Activated naive CD8-positive, alpha-beta T cell treated with anti-CD3 and anti-CD28 coated beads, Interleukin-2, amount 10 ng/mL, durations not matched to agents 7 days and 5 days (primary cell): ENCODE data around the gene CDKL4. TPM values are rescaled to one million over a fixed set of nuclear protein-coding genes. Genes with fewer than 3 reads are reported as not detected.
A peak's percentile ranks its signal among the peaks of the same experiment; 100 is the strongest.
"Not testable (repeated sequence)": the region's sequence is repeated elsewhere in the genome, so short reads cannot be mapped to it uniquely, and the experiment has no call there.

Experiments
- ATAC-seq: fragments of 150-1000 bp; cut with Tn5 transposase; one replicate; pipeline ENCODE4 v1.10.0; 2021; ENCODE audit warnings: low read depth, moderate library complexity
- POLR2A ChIA-PET: fragments of 350-600 bp; sonication (Branson Sonifier 250); formaldehyde crosslinking; loops from one replicate; lab custom pipeline; 2021; ENCODE audit warnings: antibody characterized with exemption; lab: Charles Lee
- DNase-seq: peaks from one replicate; pipeline ENCODE4 v3.0.0; 2021
- H3K27ac Mint-ChIP-seq: one replicate; pipeline ENCODE4 v1.8.0; 2022; ENCODE audit warnings: mild to moderate bottlenecking, mixed read lengths
- H3K27me3 Mint-ChIP-seq: one replicate; pipeline ENCODE4 v1.8.0; 2022; ENCODE audit warnings: mild to moderate bottlenecking, moderate library complexity, mixed read lengths
- H3K36me3 Mint-ChIP-seq: one replicate; pipeline ENCODE4 v1.8.0; 2021; ENCODE audit warnings: mild to moderate bottlenecking, mixed read lengths
- H3K4me1 Mint-ChIP-seq: one replicate; pipeline ENCODE4 v1.8.0; 2021; ENCODE audit warnings: mixed read lengths
- H3K4me3 Mint-ChIP-seq: one replicate; pipeline ENCODE4 v1.8.0; 2022; ENCODE audit warnings: mild to moderate bottlenecking, moderate library complexity, mixed read lengths
- H3K9me3 Mint-ChIP-seq: one replicate; pipeline ENCODE4 v1.8.0; 2021; ENCODE audit warnings: mixed read lengths
- total RNA-seq, 2 experiments: library from RNA; stranded (reverse); gene quantifications; one replicate each; pipeline ENCODE4 v1.2.3, GENCODE V29; 2021

CDKL4 gene
- total RNA-seq, 2 experiments from 2014 or later = 0.50 to 1.2 TPM

- POLR2A ChIA-PET = no interaction called here
- ATAC-seq (no peak), DNase-seq (no peak)
- Mint-ChIP-seq H3K4me3 (no peak overlapping the region), H3K27me3 (peaks cover 8% of the 10 kb centered on the region), H3K4me1 (peaks cover 3% of the 10 kb centered on the region), H3K36me3 (peaks cover 10% of the 10 kb centered on the region), H3K9me3 (peaks cover 5% of the 10 kb centered on the region), H3K27ac (no peak overlapping the region)
These were observed 84.5 kb downstream of the CDKL4 start for GRCh38 chr2:39159283-39159682.

GRCh38 chr2:39158351-39158750 is 85.4 kb downstream of the CDKL4 start:
- no peak for DNase-seq
- ATAC-seq = no peak
- Mint-ChIP-seq H3K4me1 (peaks cover 3% of the 10 kb centered on the region), H3K4me3 (no peak overlapping the region), H3K27me3 (peaks cover 8% of the 10 kb centered on the region), H3K9me3 (peaks cover 5% of the 10 kb centered on the region), H3K27ac (no peak overlapping the region), H3K36me3 (peaks cover 4% of the 10 kb centered on the region)
- POLR2A ChIA-PET = no interaction called here

- peaks cover 6% of the 10 kb centered on the region for H3K27me3 Mint-ChIP-seq
- H3K27ac Mint-ChIP-seq = no peak overlapping the region
- no peak overlapping the region for H3K4me3 Mint-ChIP-seq
- H3K36me3 Mint-ChIP-seq = peaks cover 4% of the 10 kb centered on the region
- POLR2A ChIA-PET = no interaction called here
- H3K4me1 Mint-ChIP-seq = peaks cover 3% of the 10 kb centered on the region
- DNase-seq (no peak), ATAC-seq (no peak)
- H3K9me3 Mint-ChIP-seq = peaks cover 5% of the 10 kb centered on the region
These were observed 86.9 kb downstream of the CDKL4 start for GRCh38 chr2:39156846-39157245.

GRCh38 chr2:39156107-39156506 is 87.7 kb downstream of the CDKL4 start:
- H3K27ac Mint-ChIP-seq = no peak overlapping the region
- peaks cover 3% of the 10 kb centered on the region for H3K27me3 Mint-ChIP-seq
- ATAC-seq (no peak), DNase-seq (no peak)
- peaks cover 4% of the 10 kb centered on the region for H3K36me3 Mint-ChIP-seq
- no peak overlapping the region for H3K4me3 Mint-ChIP-seq
- peaks cover 5% of the 10 kb centered on the region for H3K9me3 Mint-ChIP-seq
- peaks cover 3% of the 10 kb centered on the region for H3K4me1 Mint-ChIP-seq
- POLR2A ChIA-PET = no interaction called here

GRCh38 chr2:39155573-39155972 is 88.2 kb downstream of the CDKL4 start:
- ATAC-seq, H3K4me1 Mint-ChIP-seq, H3K27me3 Mint-ChIP-seq, H3K4me3 Mint-ChIP-seq, H3K9me3 Mint-ChIP-seq, POLR2A ChIA-PET, H3K27ac Mint-ChIP-seq, H3K36me3 Mint-ChIP-seq, DNase-seq: not testable (repeated sequence)

GRCh38 chr2:39154944-39155343 is 88.8 kb downstream of the CDKL4 start:
- Mint-ChIP-seq H3K36me3 (peaks cover 8% of the 10 kb centered on the region), H3K4me1 (peaks cover 8% of the 10 kb centered on the region), H3K4me3 (no peak overlapping the region), H3K9me3 (peaks cover 5% of the 10 kb centered on the region), H3K27me3 (peaks cover under 1% of the 10 kb centered on the region), H3K27ac (no peak overlapping the region)
- POLR2A ChIA-PET = no interaction called here
- no peak for ATAC-seq
- DNase-seq = no peak

- POLR2A ChIA-PET = interaction anchor here (0.7 kb wide), 1 partner anchor 11 kb away, joined by 3 read pairs; no protein-coding TSS in a partner anchor
- H3K36me3 Mint-ChIP-seq = peaks cover 12% of the 10 kb centered on the region
- ATAC-seq = no peak
- H3K9me3 Mint-ChIP-seq = peaks cover 5% of the 10 kb centered on the region
- DNase-seq = no peak
- no peaks in the 10 kb centered on the region for H3K27me3 Mint-ChIP-seq
- H3K4me1 Mint-ChIP-seq = peaks cover 11% of the 10 kb centered on the region
- no peak overlapping the region for H3K27ac Mint-ChIP-seq
- no peak overlapping the region for H3K4me3 Mint-ChIP-seq
These were observed 90.5 kb downstream of the CDKL4 start for GRCh38 chr2:39153312-39153711.

- DNase-seq (no peak), ATAC-seq (no peak)
- H3K9me3 Mint-ChIP-seq = peaks cover 5% of the 10 kb centered on the region
- no peak overlapping the region for H3K27ac Mint-ChIP-seq
- no peak overlapping the region for H3K4me3 Mint-ChIP-seq
- H3K27me3 Mint-ChIP-seq = no peaks in the 10 kb centered on the region
- peaks cover 15% of the 10 kb centered on the region for H3K36me3 Mint-ChIP-seq
- H3K4me1 Mint-ChIP-seq = peaks cover 11% of the 10 kb centered on the region
- POLR2A ChIA-PET = interaction anchor here (0.6 to 0.7 kb wide), 2 partner anchors 10 to 160 kb away, joined by 3 read pairs; no protein-coding TSS in a partner anchor
These were observed 91.3 kb downstream of the CDKL4 start for GRCh38 chr2:39152504-39152903.

GRCh38 chr2:39150890-39151497 is 92.8 kb downstream of the CDKL4 start:
- DNase-seq = no peak
- POLR2A ChIA-PET = interaction anchor here (1.3 kb wide), 1 partner anchor 67 kb away, joined by 3 read pairs; no protein-coding TSS in a partner anchor
- no peak for ATAC-seq
- Mint-ChIP-seq H3K36me3 (peaks cover 15% of the 10 kb centered on the region), H3K4me1 (peaks cover 11% of the 10 kb centered on the region), H3K27ac (no peak overlapping the region), H3K9me3 (peaks cover 5% of the 10 kb centered on the region), H3K4me3 (no peak overlapping the region), H3K27me3 (no peaks in the 10 kb centered on the region)

- Mint-ChIP-seq H3K36me3 (peaks cover 15% of the 10 kb centered on the region), H3K4me1 (peaks cover 11% of the 10 kb centered on the region), H3K9me3 (peaks cover 5% of the 10 kb centered on the region), H3K4me3 (no peak overlapping the region), H3K27ac (peak overlapping the region; percentile 82), H3K27me3 (no peaks in the 10 kb centered on the region)
- DNase-seq (no peak), ATAC-seq (no peak)
- POLR2A ChIA-PET = interaction anchor here (1.3 kb wide), 1 partner anchor 68 kb away, joined by 3 read pairs; no protein-coding TSS in a partner anchor
These were observed 93.6 kb downstream of the CDKL4 start for GRCh38 chr2:39150102-39150562.

GRCh38 chr2:39146630-39147029 is 97.1 kb downstream of the CDKL4 start:
- Mint-ChIP-seq H3K4me3 (no peak overlapping the region), H3K9me3 (no peaks in the 10 kb centered on the region), H3K36me3 (peaks cover 12% of the 10 kb centered on the region), H3K4me1 (peaks cover 26% of the 10 kb centered on the region), H3K27me3 (no peaks in the 10 kb centered on the region), H3K27ac (no peak overlapping the region)
- no peak for ATAC-seq
- no peak for DNase-seq
- POLR2A ChIA-PET = interaction anchor here (1.3 kb wide), 1 partner anchor 26 kb away, joined by 3 read pairs; the partner anchor contains the start of gene SOS1

- no peaks in the 10 kb centered on the region for H3K27me3 Mint-ChIP-seq
- POLR2A ChIA-PET = interaction anchor here (0.7 to 1.3 kb wide), 3 partner anchors 21 to 49 kb away, joined by 3 read pairs; partner anchors contain the start of gene SOS1
- no peak for DNase-seq
- no peak overlapping the region for H3K4me3 Mint-ChIP-seq
- H3K9me3 Mint-ChIP-seq = no peaks in the 10 kb centered on the region
- no peak overlapping the region for H3K27ac Mint-ChIP-seq
- H3K4me1 Mint-ChIP-seq = peaks cover 31% of the 10 kb centered on the region
- H3K36me3 Mint-ChIP-seq = peaks cover 15% of the 10 kb centered on the region
- no peak for ATAC-seq
These were observed 97.8 kb downstream of the CDKL4 start for GRCh38 chr2:39145906-39146421.

- no peak overlapping the region for H3K27ac Mint-ChIP-seq
- no peak for DNase-seq
- no peaks in the 10 kb centered on the region for H3K9me3 Mint-ChIP-seq
- H3K4me3 Mint-ChIP-seq = no peak overlapping the region
- POLR2A ChIA-PET = no interaction called here
- ATAC-seq = no peak
- H3K4me1 Mint-ChIP-seq = peaks cover 33% of the 10 kb centered on the region
- H3K36me3 Mint-ChIP-seq = peaks cover 10% of the 10 kb centered on the region
- no peaks in the 10 kb centered on the region for H3K27me3 Mint-ChIP-seq
These were observed 99.4 kb downstream of the CDKL4 start for GRCh38 chr2:39144416-39144815.
